Stomach (tissue), 9 donors: Measurements from ENCODE around the gene MAGEB10. TPM values are rescaled to one million over a fixed set of nuclear protein-coding genes. Genes with fewer than 3 reads are reported as not detected.

ENCODE experiments used
- DNase-seq, 2 donors: peaks; one replicate each; pipeline versions ENCODE4 v3.0.0 to v3.0.0-alpha.2; 2013 to 2019
- H3K27ac ChIP-seq, 5 donors: fragments of 200-600 bp in 4 of 5; sonication (generic) in 4 of 5; one replicate each; pipeline ENCODE4 v1.5.1; 2013 to 2019; ENCODE audit warnings: mild to moderate bottlenecking in 1 of 5, moderate library complexity in 1 of 5
- H3K27me3 ChIP-seq, 3 donors: fragments of 200-600 bp; sonication (generic); one replicate each; pipeline ENCODE4 v1.5.1; 2017 to 2019; ENCODE audit warnings: mixed run types in 1 of 3
- H3K36me3 ChIP-seq, 4 donors: fragments of 200-600 bp; sonication (generic); 1 replicate in 3 of 4; 2 replicates in 1 of 4; pipeline ENCODE4 v1.5.1; 2016 to 2019
- H3K4me1 ChIP-seq, 4 donors: fragments of 200-600 bp; sonication (generic); one replicate each; pipeline ENCODE4 v1.5.1; 2016 to 2019
- H3K4me3 ChIP-seq, 4 donors: fragments of 200-600 bp; sonication (generic) in 3 of 4; one replicate each; pipeline ENCODE4 v1.5.1; 2016 to 2019; ENCODE audit warnings: mild to moderate bottlenecking in 1 of 4
- H3K9me3 ChIP-seq, 4 donors: fragments of 200-600 bp; sonication (generic); one replicate each; pipeline ENCODE4 v1.5.1; 2016 to 2019
- EP300 ChIP-seq: sonication (generic); formaldehyde crosslinking; IDR thresholded peaks from one replicate; pipeline ENCODE4 v1.6.1; 2017; ENCODE audit warnings: antibody characterized with exemption
- POLR2A ChIP-seq, 4 donors: fragments of 450-650 bp; IDR thresholded peaks; one replicate each; pipeline ENCODE4 v1.6.1; 2016; ENCODE audit warnings: antibody characterized with exemption in 4 of 4, control low read depth in 2 of 4, mild to moderate bottlenecking in 1 of 4, moderate library complexity in 1 of 4
- POLR2AphosphoS5 ChIP-seq, 3 donors: sonication (generic); formaldehyde crosslinking; IDR thresholded peaks; one replicate each; pipeline ENCODE4 v1.6.1; 2016; ENCODE audit warnings: antibody characterized with exemption in 3 of 3
- WGBS, 5 donors: extraction: QIAGEN DNeasy Blood & Tissue Kit in 3 of 5; methylation state at CpG; one replicate each; pipeline versions ENCODE4 v1.1.5 to v1.1.7; 2013 to 2018; 5-methylcytosine and 5-hydroxymethylcytosine counted together
- intact Hi-C: fragments of 100-400 bp; cut with DNase I; formaldehyde crosslinking; loops from one replicate; pipeline ENCODE4 v1.15.1; 2023; ENCODE audit warnings: low total_unique reads
- polyA plus RNA-seq, 3 donors: library from polyadenylated mRNA; stranded (reverse); fragments of 200-250 nt; gene quantifications; one replicate each; pipeline ENCODE4 v1.2.3, GENCODE V29; 2013
- total RNA-seq, 5 donors: library from RNA; depleted of rRNA; stranded (reverse); fragments of >200 nt; gene quantifications; one replicate each; pipeline versions ENCODE4 v1.1.0 to v1.2.3, GENCODE V29; 2014 to 2016
- TF ChIP-seq, protein P1 (sequence below), 7 experiments: fragments of 450-650 bp in 4 of 7; fragments of 200-600 bp in 3 of 7; sonication (generic) in 3 of 7; IDR thresholded peaks; one replicate each; pipeline ENCODE4 v1.5.1; 2016 to 2019; ENCODE audit warnings: antibody characterized with exemption in 7 of 7, control low read depth in 2 of 7, mild to moderate bottlenecking in 1 of 7
- donor health status: healthy with polysubstance abuse.
- donor health status: Bipolar disorder and iron deficiency.
- donor health status: healthy.

Gene MAGEB10
- total and polyA plus RNA-seq, 8 donors, result not detected

DNA sequence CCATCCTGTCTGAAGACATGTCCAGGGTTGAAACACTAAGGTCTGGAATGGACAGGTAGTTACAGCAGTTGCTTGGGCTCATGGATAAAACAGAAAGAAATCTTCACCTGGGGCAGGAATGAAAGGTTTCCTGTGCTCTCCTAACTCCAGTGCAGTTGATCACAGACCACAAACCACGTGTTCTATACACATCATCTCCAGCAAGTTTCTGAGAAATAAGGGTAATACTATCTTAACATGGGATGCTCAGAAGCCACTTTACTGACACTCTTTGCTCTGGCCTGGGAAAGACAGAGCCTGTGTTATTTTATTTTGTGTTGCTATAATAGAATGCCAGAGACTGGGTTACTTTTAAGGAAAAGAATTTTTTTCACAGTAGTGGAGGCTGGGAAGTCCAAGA, 16.0 kb downstream of the MAGEB10 start:
- WGBS, 5 donors, result 29 to 90% (median 84%) methylated on average over 1 of the region's 1 CpG
- H3K4me3 ChIP-seq, result no peak overlapping the region
- no peak overlapping the region for H3K27ac ChIP-seq
- H3K27me3 ChIP-seq, result no peaks in the 10 kb centered on the region
- no peaks in the 10 kb centered on the region for H3K36me3 ChIP-seq
- no peaks in the 10 kb centered on the region for H3K9me3 ChIP-seq
- TF ChIP-seq POLR2AphosphoS5 (IDR thresholded peaks at IDR 0.05) (no peak), EP300 (no peak), POLR2A (IDR thresholded peaks at IDR 0.05) (no peak)
- TF ChIP-seq, protein P1, sequence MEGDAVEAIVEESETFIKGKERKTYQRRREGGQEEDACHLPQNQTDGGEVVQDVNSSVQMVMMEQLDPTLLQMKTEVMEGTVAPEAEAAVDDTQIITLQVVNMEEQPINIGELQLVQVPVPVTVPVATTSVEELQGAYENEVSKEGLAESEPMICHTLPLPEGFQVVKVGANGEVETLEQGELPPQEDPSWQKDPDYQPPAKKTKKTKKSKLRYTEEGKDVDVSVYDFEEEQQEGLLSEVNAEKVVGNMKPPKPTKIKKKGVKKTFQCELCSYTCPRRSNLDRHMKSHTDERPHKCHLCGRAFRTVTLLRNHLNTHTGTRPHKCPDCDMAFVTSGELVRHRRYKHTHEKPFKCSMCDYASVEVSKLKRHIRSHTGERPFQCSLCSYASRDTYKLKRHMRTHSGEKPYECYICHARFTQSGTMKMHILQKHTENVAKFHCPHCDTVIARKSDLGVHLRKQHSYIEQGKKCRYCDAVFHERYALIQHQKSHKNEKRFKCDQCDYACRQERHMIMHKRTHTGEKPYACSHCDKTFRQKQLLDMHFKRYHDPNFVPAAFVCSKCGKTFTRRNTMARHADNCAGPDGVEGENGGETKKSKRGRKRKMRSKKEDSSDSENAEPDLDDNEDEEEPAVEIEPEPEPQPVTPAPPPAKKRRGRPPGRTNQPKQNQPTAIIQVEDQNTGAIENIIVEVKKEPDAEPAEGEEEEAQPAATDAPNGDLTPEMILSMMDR (IDR thresholded peaks at IDR 0.05), result no peak
- intact Hi-C loops, result no loop called here
- DNase-seq, result no peak
- no peaks in the 10 kb centered on the region for H3K4me1 ChIP-seq

DNA sequence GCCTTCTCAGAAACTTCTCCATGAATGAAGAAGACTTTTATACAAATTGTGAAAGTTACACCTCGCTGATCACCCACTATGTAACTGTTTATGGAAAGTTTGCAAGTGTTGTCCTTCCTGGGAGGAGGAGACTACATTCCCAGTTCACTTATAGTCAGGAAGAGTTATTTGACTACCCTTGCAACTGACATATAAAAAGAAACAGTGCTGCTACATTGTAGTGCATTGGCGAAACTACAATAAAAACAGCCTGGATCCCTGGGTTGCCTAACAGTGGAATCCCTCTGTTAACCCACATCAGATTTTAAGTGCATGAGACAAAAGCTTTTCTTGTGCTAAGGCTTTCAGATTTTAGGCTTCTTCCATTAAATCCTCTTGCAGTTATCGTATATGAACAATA, 30.4 kb downstream of the MAGEB10 start:
- H3K4me1 ChIP-seq, result no peaks in the 10 kb centered on the region
- H3K4me3 ChIP-seq, result no peak overlapping the region
- no peak for DNase-seq
- H3K9me3 ChIP-seq, result no peaks in the 10 kb centered on the region
- intact Hi-C loops, result no loop called here
- H3K27me3 ChIP-seq, result no peaks in the 10 kb centered on the region
- H3K36me3 ChIP-seq, result no peaks in the 10 kb centered on the region
- WGBS, 5 donors, result 78 to 93% (median 85%) methylated on average over 3 of the region's 3 CpGs
- no peak overlapping the region for H3K27ac ChIP-seq
- no peak for TF ChIP-seq POLR2A (IDR thresholded peaks at IDR 0.05)
- TF ChIP-seq POLR2AphosphoS5 (IDR thresholded peaks at IDR 0.05), result no peak
- no peak for TF ChIP-seq EP300
- TF ChIP-seq, protein P1 (IDR thresholded peaks at IDR 0.05), result no peak

DNA sequence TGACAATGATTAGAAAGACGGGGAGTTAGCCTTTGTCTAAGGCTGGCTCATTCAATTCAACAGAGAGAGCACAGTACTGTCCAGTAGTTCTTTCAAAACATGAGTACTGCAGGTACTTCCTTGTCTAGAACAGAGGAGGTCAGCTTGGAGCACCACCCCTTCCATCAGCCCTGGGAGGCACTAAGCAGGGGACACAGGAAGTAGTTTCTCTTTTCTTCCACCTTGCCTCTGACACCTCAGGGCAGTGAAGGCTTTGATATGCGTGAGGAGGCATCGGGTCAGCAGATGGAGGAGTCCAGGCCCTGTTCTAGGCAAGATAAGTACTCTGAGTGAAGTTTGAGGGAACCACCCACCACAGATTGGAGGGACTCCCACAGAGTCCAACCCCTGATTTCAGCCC, 33.1 kb downstream of the MAGEB10 start:
- no peak for DNase-seq
- intact Hi-C loops, result no loop called here
- no peak for TF ChIP-seq POLR2AphosphoS5 (IDR thresholded peaks at IDR 0.05)
- TF ChIP-seq, protein P1 (IDR thresholded peaks at IDR 0.05), result no peak
- no peak for TF ChIP-seq EP300
- no peak for TF ChIP-seq POLR2A (IDR thresholded peaks at IDR 0.05)
- Histone ChIP-seq H3K27ac (no peak overlapping the region), H3K36me3 (no peaks in the 10 kb centered on the region), H3K27me3 (no peaks in the 10 kb centered on the region), H3K4me3 (no peak overlapping the region), H3K9me3 (no peaks in the 10 kb centered on the region), H3K4me1 (no peaks in the 10 kb centered on the region)
- WGBS, 5 donors, result 55 to 84% (median 67%) methylated on average over 3 of the region's 3 CpGs

DNA sequence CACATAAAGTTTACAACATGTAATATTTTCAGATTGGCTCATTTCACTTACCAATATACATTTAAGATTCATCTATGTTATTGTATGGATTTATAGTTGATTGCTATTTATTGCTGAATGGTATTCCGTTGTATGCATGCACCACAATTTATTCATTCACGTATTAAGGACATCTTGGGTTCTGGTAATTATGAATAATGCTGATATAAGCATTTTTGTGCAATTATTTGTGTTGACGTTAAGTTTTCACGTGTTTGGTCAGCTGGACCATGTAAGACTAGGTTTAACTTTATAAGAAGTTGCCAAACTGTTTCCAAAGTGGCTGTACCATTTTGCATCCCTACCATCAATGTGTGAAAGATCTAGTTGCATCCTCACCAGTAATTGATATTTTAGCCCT, 35.1 kb downstream of the MAGEB10 start:
- no peaks in the 10 kb centered on the region for H3K9me3 ChIP-seq
- TF ChIP-seq POLR2AphosphoS5 (IDR thresholded peaks at IDR 0.05) (no peak), EP300 (no peak), POLR2A (IDR thresholded peaks at IDR 0.05) (no peak)
- TF ChIP-seq, protein P1 (IDR thresholded peaks at IDR 0.05), result no peak
- H3K27ac ChIP-seq, result no peak overlapping the region
- intact Hi-C loops, result no loop called here
- no peaks in the 10 kb centered on the region for H3K36me3 ChIP-seq
- WGBS, 5 donors, result 46 to 84% (median 72%) methylated on average over 4 of the region's 4 CpGs
- no peaks in the 10 kb centered on the region for H3K4me1 ChIP-seq
- DNase-seq, result no peak
- no peaks in the 10 kb centered on the region for H3K27me3 ChIP-seq
- no peak overlapping the region for H3K4me3 ChIP-seq
